ENCODE results near the gene SERPINA1.

GRCh38 chr14:94412671-94413638 is 24.6 kb upstream of the SERPINA1 start:
- TF ChIP-seq CTCF (conservative IDR thresholded peaks at IDR 0.05) (no peak), EZH2 (IDR thresholded peaks at IDR 0.05; ENCODE audit: low read depth) (no peak)

All from PC-9 (cell line).